Breast epithelium (tissue), 4 donors: ENCODE results near the gene BMS1. TPM values are rescaled to one million over a fixed set of nuclear protein-coding genes. Genes with fewer than 3 reads are reported as not detected.
"Not testable (repeated sequence)": the region's sequence is repeated elsewhere in the genome, so short reads cannot be mapped to it uniquely, and the experiment has no call there.

ENCODE experiments used
- DNase-seq, 2 donors: peaks; one replicate each; pipeline ENCODE4 v3.0.0-alpha.2; 2019; ENCODE audit warnings: low spot score in 2 of 2
- H3K27ac ChIP-seq, 2 donors: fragments of 200-600 bp; sonication (generic) in 1 of 2; one replicate each; pipeline ENCODE4 v1.5.1; 2016 to 2019; ENCODE audit warnings: mild to moderate bottlenecking in 1 of 2
- H3K27me3 ChIP-seq, 2 donors: fragments of 200-600 bp; sonication (generic) in 1 of 2; one replicate each; pipeline versions ENCODE4 v1.5.1 to v1.6.0; 2017 to 2019; ENCODE audit warnings: control low read depth in 1 of 2, mild to moderate bottlenecking in 1 of 2
- H3K36me3 ChIP-seq: fragments of 200-600 bp; one replicate; pipeline ENCODE4 v1.5.1; 2019
- H3K4me1 ChIP-seq, 2 donors: fragments of 200-600 bp; sonication (generic); one replicate each; pipeline ENCODE4 v1.5.1; 2016 to 2019; ENCODE audit warnings: control low read depth in 1 of 2
- H3K4me3 ChIP-seq, 3 donors: fragments of 200-600 bp; sonication (generic); 1 replicate in 2 of 3; 2 replicates in 1 of 3; pipeline ENCODE4 v1.5.1; 2016 to 2019; ENCODE audit warnings: mild to moderate bottlenecking in 3 of 3, moderate library complexity in 2 of 3
- H3K9me3 ChIP-seq, 2 donors: fragments of 200-600 bp; sonication (generic) in 1 of 2; one replicate each; pipeline ENCODE4 v1.5.1; 2016 to 2019; ENCODE audit warnings: control low read depth in 1 of 2
- CTCF ChIP-seq, 3 donors: fragments of 450-650 bp; IDR thresholded peaks; one replicate each; pipeline ENCODE4 v1.5.1; 2016 to 2017; ENCODE audit warnings: antibody characterized with exemption in 3 of 3, mild to moderate bottlenecking in 3 of 3, moderate library complexity in 3 of 3
- POLR2A ChIP-seq: fragments of 450-650 bp; IDR thresholded peaks from one replicate; pipeline ENCODE4 v1.6.1; 2016; ENCODE audit warnings: antibody characterized with exemption, mild to moderate bottlenecking, moderate library complexity
- POLR2AphosphoS5 ChIP-seq, 3 donors: sonication (generic); formaldehyde crosslinking; IDR thresholded peaks; one replicate each; pipeline ENCODE4 v1.6.1; 2017; ENCODE audit warnings: antibody characterized with exemption in 3 of 3
- intact Hi-C: fragments of 100-400 bp; cut with DNase I; formaldehyde crosslinking; loops from one replicate; pipeline ENCODE4 v1.15.1; 2023; ENCODE audit warnings: low total_unique reads
- total RNA-seq, 3 donors: library from RNA; depleted of rRNA; stranded (reverse); fragments of >200 nt; gene quantifications; one replicate each; pipeline ENCODE4 v1.1.0, GENCODE V29; 2016

BMS1 gene
- total RNA-seq, 3 donors from 2014 or later: 12.6 to 18.4 (median 17.3) TPM

- Histone ChIP-seq H3K27me3 (no peaks in the 10 kb centered on the region), H3K4me1 (no peaks in the 10 kb centered on the region), H3K36me3 (no peaks in the 10 kb centered on the region), H3K9me3 (no peaks in the 10 kb centered on the region), H3K4me3 (no peak overlapping the region), H3K27ac (no peak overlapping the region)
- no peak for DNase-seq
- intact Hi-C loops: no loop called here
- no peak for TF ChIP-seq CTCF (IDR thresholded peaks at IDR 0.05)
- no peak for TF ChIP-seq POLR2AphosphoS5 (IDR thresholded peaks at IDR 0.05)
- no peak for TF ChIP-seq POLR2A
These were observed 44.6 kb downstream of the BMS1 start for GRCh38 chr10:42827201-42827600.

- intact Hi-C loops, DNase-seq, H3K27ac ChIP-seq, H3K9me3 ChIP-seq, H3K4me3 ChIP-seq, H3K4me1 ChIP-seq, H3K27me3 ChIP-seq, H3K36me3 ChIP-seq: not testable (repeated sequence)
These were observed 45.8 kb downstream of the BMS1 start for GRCh38 chr10:42828391-42828790.

GRCh38 chr10:42830237-42830636 lies 47.6 kb downstream of the BMS1 start:
- no peaks in the 10 kb centered on the region for H3K27me3 ChIP-seq
- no peaks in the 10 kb centered on the region for H3K4me1 ChIP-seq
- no peak overlapping the region for H3K4me3 ChIP-seq
- H3K9me3 ChIP-seq: no peaks in the 10 kb centered on the region
- TF ChIP-seq CTCF (IDR thresholded peaks at IDR 0.05): no peak
- no peak for TF ChIP-seq POLR2AphosphoS5 (IDR thresholded peaks at IDR 0.05)
- no peak for TF ChIP-seq POLR2A
- H3K27ac ChIP-seq: peak overlapping the region in 1 of 2 donors; percentile 9
- intact Hi-C loops: no loop called here
- no peaks in the 10 kb centered on the region for H3K36me3 ChIP-seq
- DNase-seq: no peak

- no peak overlapping the region for H3K27ac ChIP-seq
- no peaks in the 10 kb centered on the region for H3K36me3 ChIP-seq
- H3K4me1 ChIP-seq: no peaks in the 10 kb centered on the region
- DNase-seq: no peak
- H3K9me3 ChIP-seq: no peaks in the 10 kb centered on the region
- no peaks in the 10 kb centered on the region for H3K27me3 ChIP-seq
- TF ChIP-seq CTCF (IDR thresholded peaks at IDR 0.05): no peak
- no peak for TF ChIP-seq POLR2A
- no peak for TF ChIP-seq POLR2AphosphoS5 (IDR thresholded peaks at IDR 0.05)
- intact Hi-C loops: no loop called here
- no peak overlapping the region for H3K4me3 ChIP-seq
These were observed 53.5 kb downstream of the BMS1 start for GRCh38 chr10:42836096-42836495.

GRCh38 chr10:42836771-42837468 lies 54.3 kb downstream of the BMS1 start:
- Histone ChIP-seq H3K27ac (no peak overlapping the region), H3K36me3 (no peaks in the 10 kb centered on the region), H3K4me3 (peak overlapping the region; percentile 3 to 66 (median 45)), H3K27me3 (no peaks in the 10 kb centered on the region), H3K4me1 (no peaks in the 10 kb centered on the region), H3K9me3 (no peaks in the 10 kb centered on the region)
- TF ChIP-seq POLR2A: no peak
- TF ChIP-seq POLR2AphosphoS5 (IDR thresholded peaks at IDR 0.05): no peak
- no peak for TF ChIP-seq CTCF (IDR thresholded peaks at IDR 0.05)
- no peak for DNase-seq
- intact Hi-C loops: no loop called here

- H3K36me3 ChIP-seq, H3K4me3 ChIP-seq, intact Hi-C loops, H3K27ac ChIP-seq, DNase-seq, H3K4me1 ChIP-seq: not testable (repeated sequence)
- H3K9me3 ChIP-seq: peaks cover 0 to 13% of the 10 kb centered on the region in 2 donors
- peaks cover 0 to 11% of the 10 kb centered on the region in 2 donors for H3K27me3 ChIP-seq
These were observed 62.2 kb downstream of the BMS1 start for GRCh38 chr10:42844810-42845209.

GRCh38 chr10:42847261-42847660 lies 64.7 kb downstream of the BMS1 start:
- H3K36me3 ChIP-seq, H3K4me3 ChIP-seq, DNase-seq, H3K27ac ChIP-seq, H3K4me1 ChIP-seq, intact Hi-C loops: not testable (repeated sequence)
- peaks cover 0 to 11% of the 10 kb centered on the region in 2 donors for H3K27me3 ChIP-seq
- peaks cover 0 to 13% of the 10 kb centered on the region in 2 donors for H3K9me3 ChIP-seq
